Ishikawa (cell line): Measurements from ENCODE around the gene TRAF1.

Source experiments
- CEBPB ChIP-seq: IDR thresholded peaks from 2 replicates; pipeline ENCODE4 v1.6.1; 2012
- CREB1 ChIP-seq: IDR thresholded peaks from 2 replicates; pipeline ENCODE4 v1.6.1; 2012; ENCODE audit warnings: low read depth
- EGR1 ChIP-seq: IDR thresholded peaks from 2 replicates; pipeline ENCODE4 v1.6.1; 2012
- EP300 ChIP-seq: IDR thresholded peaks from 2 replicates; pipeline ENCODE4 v1.6.1; 2012; ENCODE audit warnings: borderline replicate concordance
- FOXM1 ChIP-seq: IDR thresholded peaks from 2 replicates; pipeline ENCODE4 v1.6.1; 2012; ENCODE audit warnings: low read depth, borderline replicate concordance
- NFIC ChIP-seq: IDR thresholded peaks from 2 replicates; pipeline ENCODE4 v1.6.1; 2012
- RAD21 ChIP-seq: IDR thresholded peaks from 2 replicates; pipeline ENCODE4 v1.6.1; 2012; ENCODE audit warnings: low read depth
- TAF1 ChIP-seq: IDR thresholded peaks from 2 replicates; pipeline ENCODE4 v1.6.1; 2012; ENCODE audit warnings: low read depth, mild to moderate bottlenecking
- TCF12 ChIP-seq: IDR thresholded peaks from 2 replicates; pipeline ENCODE4 v1.6.1; 2012; ENCODE audit warnings: low read depth
- TEAD4 ChIP-seq: IDR thresholded peaks from 2 replicates; pipeline ENCODE4 v1.6.1; 2012
- YY1 ChIP-seq: IDR thresholded peaks from 2 replicates; pipeline ENCODE4 v1.6.1; 2012; ENCODE audit warnings: low read depth
- ZBTB7A ChIP-seq: IDR thresholded peaks from 2 replicates; pipeline ENCODE4 v1.6.1; 2012; ENCODE audit warnings: low read depth
- TF ChIP-seq, protein P1 (sequence below): IDR thresholded peaks from 2 replicates; pipeline ENCODE4 v1.6.1; 2012; ENCODE audit warnings: low read depth, mild to moderate bottlenecking
- TF ChIP-seq, protein P2 (sequence below): IDR thresholded peaks from 2 replicates; pipeline ENCODE4 v1.6.1; 2012
- TF ChIP-seq, protein P3 (sequence below): IDR thresholded peaks from 2 replicates; pipeline ENCODE4 v1.6.1; 2012

The TRAF1 gene

DNA sequence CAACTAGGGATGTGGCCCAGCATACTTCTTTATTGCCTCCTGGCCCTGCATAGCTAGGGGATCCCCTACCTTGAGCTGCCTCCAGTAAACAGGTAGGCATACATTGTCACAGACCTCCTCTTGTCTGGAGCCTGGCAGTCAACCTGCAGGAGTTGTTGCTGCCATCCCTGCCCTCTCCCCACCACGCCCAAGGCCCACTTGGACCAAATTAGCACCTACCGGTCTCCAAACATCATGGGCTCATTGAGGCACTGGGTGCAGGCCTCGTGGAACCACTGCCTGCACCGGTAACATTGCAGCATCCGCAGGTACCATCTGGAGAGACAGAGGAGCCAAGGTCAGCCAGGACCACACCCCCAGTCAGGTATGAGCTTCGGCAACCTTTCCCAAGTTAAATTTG is 59.9 kb downstream of the TRAF1 start:
- TF ChIP-seq TCF12 (no peak), CEBPB (no peak), CREB1 (no peak), ZBTB7A (no peak), YY1 (no peak), EP300 (no peak), TAF1 (no peak), NFIC (no peak), FOXM1 (no peak), RAD21 (no peak), TEAD4 (no peak)
- TF ChIP-seq, protein P1, sequence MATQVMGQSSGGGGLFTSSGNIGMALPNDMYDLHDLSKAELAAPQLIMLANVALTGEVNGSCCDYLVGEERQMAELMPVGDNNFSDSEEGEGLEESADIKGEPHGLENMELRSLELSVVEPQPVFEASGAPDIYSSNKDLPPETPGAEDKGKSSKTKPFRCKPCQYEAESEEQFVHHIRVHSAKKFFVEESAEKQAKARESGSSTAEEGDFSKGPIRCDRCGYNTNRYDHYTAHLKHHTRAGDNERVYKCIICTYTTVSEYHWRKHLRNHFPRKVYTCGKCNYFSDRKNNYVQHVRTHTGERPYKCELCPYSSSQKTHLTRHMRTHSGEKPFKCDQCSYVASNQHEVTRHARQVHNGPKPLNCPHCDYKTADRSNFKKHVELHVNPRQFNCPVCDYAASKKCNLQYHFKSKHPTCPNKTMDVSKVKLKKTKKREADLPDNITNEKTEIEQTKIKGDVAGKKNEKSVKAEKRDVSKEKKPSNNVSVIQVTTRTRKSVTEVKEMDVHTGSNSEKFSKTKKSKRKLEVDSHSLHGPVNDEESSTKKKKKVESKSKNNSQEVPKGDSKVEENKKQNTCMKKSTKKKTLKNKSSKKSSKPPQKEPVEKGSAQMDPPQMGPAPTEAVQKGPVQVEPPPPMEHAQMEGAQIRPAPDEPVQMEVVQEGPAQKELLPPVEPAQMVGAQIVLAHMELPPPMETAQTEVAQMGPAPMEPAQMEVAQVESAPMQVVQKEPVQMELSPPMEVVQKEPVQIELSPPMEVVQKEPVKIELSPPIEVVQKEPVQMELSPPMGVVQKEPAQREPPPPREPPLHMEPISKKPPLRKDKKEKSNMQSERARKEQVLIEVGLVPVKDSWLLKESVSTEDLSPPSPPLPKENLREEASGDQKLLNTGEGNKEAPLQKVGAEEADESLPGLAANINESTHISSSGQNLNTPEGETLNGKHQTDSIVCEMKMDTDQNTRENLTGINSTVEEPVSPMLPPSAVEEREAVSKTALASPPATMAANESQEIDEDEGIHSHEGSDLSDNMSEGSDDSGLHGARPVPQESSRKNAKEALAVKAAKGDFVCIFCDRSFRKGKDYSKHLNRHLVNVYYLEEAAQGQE = no peak
- TF ChIP-seq, protein P2, sequence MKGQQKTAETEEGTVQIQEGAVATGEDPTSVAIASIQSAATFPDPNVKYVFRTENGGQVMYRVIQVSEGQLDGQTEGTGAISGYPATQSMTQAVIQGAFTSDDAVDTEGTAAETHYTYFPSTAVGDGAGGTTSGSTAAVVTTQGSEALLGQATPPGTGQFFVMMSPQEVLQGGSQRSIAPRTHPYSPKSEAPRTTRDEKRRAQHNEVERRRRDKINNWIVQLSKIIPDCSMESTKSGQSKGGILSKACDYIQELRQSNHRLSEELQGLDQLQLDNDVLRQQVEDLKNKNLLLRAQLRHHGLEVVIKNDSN = no peak
- TF ChIP-seq, protein P3, sequence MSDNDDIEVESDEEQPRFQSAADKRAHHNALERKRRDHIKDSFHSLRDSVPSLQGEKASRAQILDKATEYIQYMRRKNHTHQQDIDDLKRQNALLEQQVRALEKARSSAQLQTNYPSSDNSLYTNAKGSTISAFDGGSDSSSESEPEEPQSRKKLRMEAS = no peak

DNA sequence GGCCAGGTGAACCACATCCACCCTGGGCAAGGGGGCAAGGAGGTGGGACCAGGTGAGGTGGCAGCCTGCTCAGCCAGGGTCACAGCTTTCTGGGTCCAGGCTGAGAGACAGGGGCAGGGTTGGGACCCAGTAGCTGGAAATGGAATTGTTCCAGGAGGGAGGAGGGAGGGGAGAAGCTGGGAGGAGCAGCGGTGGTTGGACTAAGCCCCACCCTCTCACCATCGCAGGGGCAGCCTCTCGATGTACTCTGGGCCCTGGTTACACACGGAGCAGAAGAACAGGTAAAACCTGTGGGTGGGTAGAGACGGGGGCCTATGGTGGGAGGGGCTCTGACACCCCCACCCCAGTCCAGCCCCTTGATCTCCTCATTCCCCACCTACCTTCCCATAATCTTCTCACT is 60.8 kb downstream of the TRAF1 start:
- TF ChIP-seq, protein P3 = no peak
- TF ChIP-seq TAF1 (no peak), ZBTB7A (no peak), TCF12 (no peak), FOXM1 (no peak), CEBPB (no peak), EP300 (no peak), RAD21 (no peak), NFIC (no peak), TEAD4 (no peak), YY1 (no peak), EGR1 (no peak)
- TF ChIP-seq, protein P1 = no peak

DNA sequence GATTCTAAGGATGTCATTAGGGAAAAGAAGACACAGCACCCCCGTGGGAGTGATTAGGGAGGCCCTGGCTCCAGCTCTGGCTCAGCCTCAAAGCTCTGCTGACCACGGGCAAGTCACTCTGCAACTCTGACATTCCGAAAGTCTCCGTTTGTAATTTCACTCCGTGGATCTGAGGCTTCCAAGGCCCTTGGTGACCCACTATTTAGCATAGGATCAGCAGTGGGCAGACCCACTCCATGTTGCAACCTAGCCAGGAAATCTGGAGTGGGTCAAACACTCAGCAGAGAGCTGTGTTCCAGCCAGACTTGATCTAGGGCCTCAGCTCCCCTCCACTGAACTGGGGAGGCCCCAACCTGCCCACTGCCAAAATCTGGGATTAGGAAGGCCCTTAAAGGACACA is 61.4 kb downstream of the TRAF1 start:
- TF ChIP-seq FOXM1 (no peak), NFIC (no peak)

DNA sequence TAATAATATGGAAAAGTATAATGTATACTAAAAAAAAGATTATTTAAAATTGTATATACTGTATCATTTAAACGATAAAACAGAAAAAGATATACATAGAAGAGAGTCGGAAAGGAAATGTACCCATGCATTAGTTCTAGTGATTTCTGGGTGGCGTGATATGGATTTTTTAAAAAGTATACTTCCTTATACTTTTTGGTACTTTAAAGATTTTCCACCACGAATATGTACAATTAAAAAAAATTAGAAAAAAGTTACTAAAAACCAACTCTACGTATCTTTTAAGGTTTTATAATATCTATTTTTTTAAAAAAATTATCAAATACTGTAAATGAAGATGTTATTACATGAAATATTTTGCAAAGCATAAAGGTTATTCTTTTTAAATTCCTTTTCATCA is 61.9 kb downstream of the TRAF1 start:
- no peak for TF ChIP-seq TAF1

DNA sequence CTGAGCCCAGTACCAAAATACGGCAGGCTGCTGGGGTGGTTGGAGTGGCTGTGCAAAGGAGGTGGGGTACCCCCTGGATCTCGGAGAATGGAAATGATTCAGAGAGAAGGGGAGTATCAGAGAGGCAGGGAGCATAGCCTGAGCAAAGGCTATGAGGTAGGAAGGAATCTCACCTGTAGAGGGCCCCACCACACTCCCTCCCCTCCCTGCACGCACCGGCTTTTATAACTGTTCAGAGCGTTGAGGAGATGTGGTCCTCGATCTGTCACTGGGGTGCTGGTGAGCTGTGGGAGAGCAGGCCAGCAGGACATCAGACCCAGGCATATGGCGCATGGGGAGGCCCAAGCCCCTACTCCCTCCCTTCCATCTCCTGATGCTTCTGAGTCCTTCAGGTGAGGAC is 62.8 kb downstream of the TRAF1 start:
- TF ChIP-seq TAF1 (no peak), CEBPB (no peak), TEAD4 (no peak), TCF12 (no peak), ZBTB7A (no peak), CREB1 (no peak), NFIC (no peak), YY1 (no peak)
- TF ChIP-seq, protein P1 = no peak

DNA sequence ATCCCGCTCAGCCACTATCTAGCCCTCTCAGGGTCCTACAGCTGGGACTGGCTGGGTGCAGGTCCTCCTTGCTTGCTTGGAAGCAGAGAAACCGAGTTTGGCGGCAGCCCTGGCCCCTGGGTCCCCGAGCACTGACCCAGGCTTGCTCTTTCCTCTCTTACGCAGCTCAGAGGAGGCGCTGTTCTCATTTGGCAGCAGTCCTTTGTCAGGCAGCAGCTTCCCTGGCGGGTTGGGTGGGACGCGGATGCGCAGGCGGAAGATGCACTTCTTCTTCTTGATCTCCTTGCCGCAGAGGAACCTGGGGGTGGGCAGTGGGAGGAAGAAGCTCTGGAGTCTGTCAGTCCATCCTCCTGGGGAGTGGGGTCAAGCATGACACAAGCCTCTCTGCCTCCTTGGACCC is 64.1 kb downstream of the TRAF1 start:
- TF ChIP-seq TCF12 = no peak
- TF ChIP-seq YY1 = no peak
- TF ChIP-seq CREB1 = no peak
- TF ChIP-seq CEBPB = no peak
- TF ChIP-seq EP300 = no peak
- TF ChIP-seq, protein P2 = no peak
- no peak for TF ChIP-seq FOXM1
- TF ChIP-seq RAD21 = no peak
- TF ChIP-seq EGR1 = no peak
- TF ChIP-seq NFIC = no peak
- TF ChIP-seq, protein P3 = no peak
- TF ChIP-seq TAF1 = no peak
- TF ChIP-seq ZBTB7A = no peak
- no peak for TF ChIP-seq TEAD4
- TF ChIP-seq, protein P1 = no peak
